Esophagus muscularis mucosa (tissue), 3 donors: ENCODE measurements around the gene DDX56.

ENCODE experiments used
- POLR2AphosphoS5 ChIP-seq, 2 donors: sonication (generic); formaldehyde crosslinking; IDR thresholded peaks; one replicate each; pipeline ENCODE4 v1.6.1; 2017; ENCODE audit warnings: antibody characterized with exemption in 2 of 2
- TF ChIP-seq, protein P1 (sequence below), 3 experiments: fragments of 200-600 bp in 2 of 3; fragments of 450-650 bp in 1 of 3; sonication (generic) in 2 of 3; IDR thresholded peaks; one replicate each; pipeline ENCODE4 v1.5.1; 2017 to 2019; ENCODE audit warnings: antibody characterized with exemption in 3 of 3, mild to moderate bottlenecking in 2 of 3, moderate library complexity in 1 of 3

DNA sequence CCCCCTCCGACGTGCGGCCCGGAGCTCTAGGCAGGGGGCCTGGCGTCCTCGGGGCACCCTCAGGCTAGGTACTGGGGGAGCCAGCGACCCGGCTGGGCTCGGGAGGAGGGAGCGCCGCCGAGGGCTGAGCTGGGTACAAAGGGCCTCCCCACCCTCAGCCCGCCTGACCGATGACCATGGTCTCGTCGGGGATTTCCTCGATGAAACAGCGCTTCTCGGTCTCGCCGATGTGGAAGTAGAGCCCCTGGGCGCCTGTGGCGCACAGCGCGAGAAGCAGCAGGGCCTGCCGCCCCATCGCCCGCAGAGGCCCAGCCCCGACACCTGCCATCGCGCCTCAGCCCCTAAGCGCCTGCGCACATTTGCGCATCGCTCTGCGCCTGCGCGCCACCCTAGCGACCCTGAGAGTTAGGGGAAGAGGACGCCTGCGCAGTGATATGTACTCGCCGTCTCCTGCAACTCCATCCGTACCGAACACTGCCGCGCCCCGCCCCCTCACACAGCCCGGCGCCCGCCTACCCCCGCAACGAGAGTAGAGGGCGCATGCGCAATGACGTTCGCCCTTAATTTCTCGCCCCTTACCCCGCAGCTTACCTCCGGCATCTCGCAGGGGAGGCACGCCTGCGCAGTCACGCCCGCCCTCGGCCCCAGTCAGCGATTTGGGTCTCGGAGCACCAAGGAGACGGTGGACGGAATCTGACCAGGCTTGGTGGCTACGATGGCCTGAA, 8.3 kb upstream of the DDX56 start, which contains the start of gene TMED4:
- peak; percentile 97 to 98 for TF ChIP-seq POLR2AphosphoS5 (IDR thresholded peaks at IDR 0.05)
- TF ChIP-seq, protein P1, sequence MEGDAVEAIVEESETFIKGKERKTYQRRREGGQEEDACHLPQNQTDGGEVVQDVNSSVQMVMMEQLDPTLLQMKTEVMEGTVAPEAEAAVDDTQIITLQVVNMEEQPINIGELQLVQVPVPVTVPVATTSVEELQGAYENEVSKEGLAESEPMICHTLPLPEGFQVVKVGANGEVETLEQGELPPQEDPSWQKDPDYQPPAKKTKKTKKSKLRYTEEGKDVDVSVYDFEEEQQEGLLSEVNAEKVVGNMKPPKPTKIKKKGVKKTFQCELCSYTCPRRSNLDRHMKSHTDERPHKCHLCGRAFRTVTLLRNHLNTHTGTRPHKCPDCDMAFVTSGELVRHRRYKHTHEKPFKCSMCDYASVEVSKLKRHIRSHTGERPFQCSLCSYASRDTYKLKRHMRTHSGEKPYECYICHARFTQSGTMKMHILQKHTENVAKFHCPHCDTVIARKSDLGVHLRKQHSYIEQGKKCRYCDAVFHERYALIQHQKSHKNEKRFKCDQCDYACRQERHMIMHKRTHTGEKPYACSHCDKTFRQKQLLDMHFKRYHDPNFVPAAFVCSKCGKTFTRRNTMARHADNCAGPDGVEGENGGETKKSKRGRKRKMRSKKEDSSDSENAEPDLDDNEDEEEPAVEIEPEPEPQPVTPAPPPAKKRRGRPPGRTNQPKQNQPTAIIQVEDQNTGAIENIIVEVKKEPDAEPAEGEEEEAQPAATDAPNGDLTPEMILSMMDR (IDR thresholded peaks at IDR 0.05) = peak in 1 of 3 experiments; percentile 27
